ENCODE data around the gene SRCIN1. TPM values are rescaled to one million over a fixed set of nuclear protein-coding genes. Genes with fewer than 3 reads are reported as not detected.
"Not testable (repeated sequence)": the region's sequence is repeated elsewhere in the genome, so short reads cannot be mapped to it uniquely, and the experiment has no call there.

The SRCIN1 gene
- total RNA-seq, 1 donor from 2014 or later = 2.1 TPM

GRCh38 chr17:38637951-38638350 is 32.2 kb upstream of the SRCIN1 start:
- intact Hi-C loops (cut with DNase I) = no loop called here
- no peak overlapping the region for H3K27ac ChIP-seq
- no peak for DNase-seq
- no peaks in the 10 kb centered on the region for H3K9me3 ChIP-seq
- peaks cover 10% of the 10 kb centered on the region for H3K27me3 ChIP-seq
- ATAC-seq = no peak
- no peak for TF ChIP-seq CTCF (IDR thresholded peaks at IDR 0.05)
- H3K4me3 ChIP-seq = no peak overlapping the region
- H3K4me1 ChIP-seq = no peaks in the 10 kb centered on the region
- H3K36me3 ChIP-seq = no peaks in the 10 kb centered on the region

GRCh38 chr17:38636054-38636453 is 30.3 kb upstream of the SRCIN1 start:
- Histone ChIP-seq H3K9me3 (no peaks in the 10 kb centered on the region), H3K27ac (no peak overlapping the region), H3K36me3 (no peaks in the 10 kb centered on the region), H3K4me1 (no peaks in the 10 kb centered on the region), H3K27me3 (peaks cover 10% of the 10 kb centered on the region), H3K4me3 (no peak overlapping the region)
- ATAC-seq = peak; percentile 47
- intact Hi-C loops (cut with DNase I) = no loop called here
- peak; percentile 50 for DNase-seq
- no peak for TF ChIP-seq CTCF (IDR thresholded peaks at IDR 0.05)

GRCh38 chr17:38632334-38632733 is 26.6 kb upstream of the SRCIN1 start:
- ATAC-seq (no peak), DNase-seq (peak; percentile 10)
- peaks cover 4% of the 10 kb centered on the region for H3K27me3 ChIP-seq
- no peak overlapping the region for H3K27ac ChIP-seq
- H3K4me3 ChIP-seq = no peak overlapping the region
- no peaks in the 10 kb centered on the region for H3K4me1 ChIP-seq
- no peak for TF ChIP-seq CTCF (IDR thresholded peaks at IDR 0.05)
- intact Hi-C loops (cut with DNase I) = no loop called here
- no peaks in the 10 kb centered on the region for H3K9me3 ChIP-seq
- no peaks in the 10 kb centered on the region for H3K36me3 ChIP-seq

GRCh38 chr17:38628441-38628840 is 22.7 kb upstream of the SRCIN1 start:
- no peaks in the 10 kb centered on the region for H3K27me3 ChIP-seq
- H3K36me3 ChIP-seq = no peaks in the 10 kb centered on the region
- peak; percentile 27 for DNase-seq
- intact Hi-C loops (cut with DNase I) = no loop called here
- H3K9me3 ChIP-seq = no peaks in the 10 kb centered on the region
- no peak for TF ChIP-seq CTCF (IDR thresholded peaks at IDR 0.05)
- no peak for ATAC-seq
- H3K4me1 ChIP-seq = no peaks in the 10 kb centered on the region
- no peak overlapping the region for H3K4me3 ChIP-seq
- H3K27ac ChIP-seq = no peak overlapping the region

- no peak for TF ChIP-seq CTCF (IDR thresholded peaks at IDR 0.05)
- ATAC-seq (no peak), DNase-seq (peak; percentile 5)
- H3K4me1 ChIP-seq = no peaks in the 10 kb centered on the region
- H3K27ac ChIP-seq = no peak overlapping the region
- intact Hi-C loops (cut with DNase I) = no loop called here
- H3K4me3 ChIP-seq = no peak overlapping the region
- H3K36me3 ChIP-seq = no peaks in the 10 kb centered on the region
- peaks cover 4% of the 10 kb centered on the region for H3K27me3 ChIP-seq
- no peaks in the 10 kb centered on the region for H3K9me3 ChIP-seq
Measured at GRCh38 chr17:38627957-38628356, 22.2 kb upstream of the SRCIN1 start.

- intact Hi-C loops (cut with DNase I); H3K27ac ChIP-seq; H3K4me1 ChIP-seq; H3K36me3 ChIP-seq; H3K27me3 ChIP-seq; H3K4me3 ChIP-seq; H3K9me3 ChIP-seq; ATAC-seq: not testable (repeated sequence)
- DNase-seq = peak; percentile 8
Measured at GRCh38 chr17:38626606-38627226, 21.0 kb upstream of the SRCIN1 start.

Data from upper lobe of right lung (tissue), 1 donor.